H1 (cell line): ENCODE measurements around the gene SH3RF3. TPM values are rescaled to one million over a fixed set of nuclear protein-coding genes. Genes with fewer than 3 reads are reported as not detected.

Source experiments
- CHD2 ChIP-seq: IDR thresholded peaks from 2 replicates; pipeline ENCODE4 v1.6.1; 2012; ENCODE audit warnings: low read length, improper control_type of control experiment
- EP300 ChIP-seq, 2 experiments: IDR thresholded peaks; 1 replicate in 1 of 2; 2 replicates in 1 of 2; pipeline ENCODE4 v1.6.1; 2011 to 2012; ENCODE audit warnings: low read depth in 2 of 2, low read length in 2 of 2, mild to moderate bottlenecking in 2 of 2, borderline replicate concordance in 1 of 2, inconsistent platforms in 1 of 2, moderate library complexity in 1 of 2
- EZH2 ChIP-seq: fragments of 200-600 bp; sonication (generic); IDR thresholded peaks from 2 replicates; pipeline ENCODE4 v1.7.1; 2012; ENCODE audit warnings: low read depth, mild to moderate bottlenecking, moderate library complexity, low read length, inconsistent platforms; ENCODE audit not compliant: severe bottlenecking
- JUND ChIP-seq: IDR thresholded peaks from 2 replicates; pipeline ENCODE4 v1.6.1; 2011; ENCODE audit warnings: mild to moderate bottlenecking, improper control_type of control experiment, low read length
- SP1 ChIP-seq: IDR thresholded peaks from 2 replicates; pipeline ENCODE4 v1.6.1; 2011; ENCODE audit warnings: low read depth, low read length
- polyA plus RNA-seq, 7 experiments: library from polyadenylated mRNA; depleted of rRNA in 3 of 7; stranded (reverse) in 5 of 7; unstranded in 2 of 7; fragments of >200 nt in 5 of 7; fragments of 200-250 nt in 2 of 7; gene quantifications; 1 replicate in 5 of 7; 2 replicates in 1 of 7; 4 replicates in 1 of 7; pipeline versions ENCODE4 v1.2.1 to v1.2.3, GENCODE V29; 2011 to 2013; ENCODE audit warnings: missing spikeins in 2 of 7, mixed read lengths in 2 of 7
- total RNA-seq: library from RNA; stranded (reverse); fragmentation: NEBNext Ultra II Directional; extraction: Animal tissue kit (Norgen Biotek cat#: 25700); gene quantifications from 2 replicates; pipeline ENCODE4 v1.2.1, GENCODE V29; 2021

SH3RF3 gene
- total and polyA plus RNA-seq, 2 of the 8 experiments (the other 6 are each of a cell fraction or from before 2014, with no cell fraction given): 0.11 to 0.65 TPM

DNA sequence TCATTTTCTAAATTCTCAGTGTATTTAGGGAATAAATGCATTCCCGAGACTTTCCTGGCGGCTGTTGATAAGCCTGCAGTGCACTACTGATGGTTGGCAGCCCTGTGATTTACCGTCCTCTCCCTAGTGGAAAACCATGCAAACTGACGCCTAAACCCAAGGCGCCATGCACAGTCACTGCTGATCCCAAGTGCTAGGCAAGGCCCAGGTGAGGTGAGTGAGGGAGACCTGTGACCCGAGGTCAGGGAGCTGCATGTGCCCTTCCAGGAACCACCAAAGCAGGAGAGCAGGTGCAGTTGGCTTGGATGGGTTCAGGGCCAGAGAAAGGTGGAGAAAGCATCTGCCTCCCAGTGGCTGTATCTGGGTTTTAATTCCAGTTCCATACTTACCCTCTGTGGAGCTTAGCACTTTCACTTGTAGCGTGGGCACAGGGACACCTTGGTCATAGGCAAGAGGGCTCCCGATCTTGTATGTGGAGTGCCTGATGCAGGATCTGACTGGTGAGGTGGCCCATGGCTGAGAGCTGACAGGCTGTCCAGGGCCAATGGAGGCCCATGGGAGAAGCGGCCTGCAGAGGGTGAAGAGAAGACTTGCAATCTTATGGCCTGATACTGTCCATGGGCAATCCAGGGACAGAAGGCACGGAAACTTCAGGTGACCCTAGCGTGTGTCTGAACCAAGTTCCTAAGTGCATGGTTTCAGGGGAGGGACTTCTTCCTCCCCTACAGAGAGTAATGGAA is 131.3 kb downstream of the SH3RF3 start (continued):
- TF ChIP-seq EP300 (IDR thresholded peaks at IDR 0.05; ENCODE audit: borderline replicate concordance in 1 of 2, low read depth in 2 of 2, low read length in 2 of 2) (no peak), SP1 (no peak), JUND (no peak), CHD2 (no peak), EZH2 (no peak)
